Activated CD4-positive, alpha-beta T cell treated with anti-CD3 and anti-CD28 coated beads, Interleukin-10, Interleukin-2, amounts not matched to agents 100 ng/mL and 50 ng/mL, durations not matched to agents 16 hours and 8 hours (primary cell): ENCODE data around the gene FURIN.
A peak's percentile ranks its signal among the peaks of the same experiment; 100 is the strongest.
"Not testable (repeated sequence)": the region's sequence is repeated elsewhere in the genome, so short reads cannot be mapped to it uniquely, and the experiment has no call there.

ENCODE experiments used
- DNase-seq: peaks from one replicate; pipeline ENCODE4 v3.0.0-alpha.2; 2020

The FURIN gene

DNA sequence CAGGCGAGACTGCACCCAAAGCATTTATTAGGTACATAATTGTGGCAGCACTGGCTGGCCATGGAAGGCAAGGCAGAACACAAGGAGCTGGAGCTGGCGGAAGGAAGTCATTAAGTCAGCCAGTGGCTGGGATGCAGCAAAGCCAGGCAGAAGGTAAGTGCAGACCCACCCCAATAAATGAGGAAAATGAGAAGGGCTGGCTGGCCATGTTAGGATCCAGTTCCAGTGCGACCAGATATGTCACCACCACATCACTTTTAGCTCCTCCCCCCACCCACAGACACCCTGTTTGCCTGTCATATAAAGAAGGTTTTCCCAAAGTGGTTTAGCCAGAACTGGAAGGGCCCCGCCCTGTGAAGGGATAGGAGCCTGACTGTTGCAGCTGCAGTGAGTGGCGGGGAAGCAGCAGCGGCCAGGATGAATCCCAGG lies at the start of gene FURIN:
FURIN (plus strand) TSS at position 328 of the 429 bp plus-strand sequence. CDS start 7,153 bp downstream, outside the sequence.
- DNase-seq = no peak

DNA sequence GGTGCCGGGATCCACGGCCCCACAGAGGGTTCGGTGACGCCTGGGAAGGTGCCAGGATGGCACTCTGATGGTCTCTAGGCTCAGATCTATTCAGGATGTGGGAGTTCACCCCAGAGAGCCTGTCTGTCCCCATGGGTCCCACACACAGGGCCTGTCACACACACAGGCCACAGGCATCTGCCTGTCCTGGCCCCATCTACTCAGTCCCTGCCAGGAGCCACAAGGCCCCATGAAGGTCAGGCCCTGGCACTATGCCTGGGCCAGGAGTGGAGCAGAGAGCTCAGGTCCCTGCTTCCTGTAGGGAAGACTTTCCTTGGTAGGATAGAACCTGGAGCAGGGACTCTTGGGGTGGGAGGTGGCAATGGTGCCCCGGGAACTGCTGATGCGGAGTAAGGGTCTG lies 49.0 kb upstream of the FURIN start:
- DNase-seq = no peak

DNA sequence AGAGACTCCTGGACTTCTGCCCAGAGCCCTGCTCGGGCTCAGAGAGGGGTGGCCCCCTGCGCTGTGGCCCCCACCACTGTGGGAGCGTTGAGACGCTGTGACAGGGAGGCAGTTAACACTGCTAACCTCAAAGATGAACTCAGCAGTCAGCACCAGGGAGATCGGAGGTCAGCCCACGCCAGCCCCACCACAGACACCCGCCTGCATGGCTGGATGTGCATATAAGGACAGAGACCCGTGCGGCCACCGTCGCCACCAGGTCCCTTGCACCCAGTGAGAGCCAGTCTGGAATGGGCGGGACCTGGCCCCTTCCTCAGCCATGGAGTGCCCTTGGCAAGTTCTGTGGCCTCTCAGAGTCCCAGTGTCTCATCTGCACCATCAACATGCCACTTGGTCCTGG lies 48.5 kb upstream of the FURIN start:
- peak; percentile 58 for DNase-seq

DNA sequence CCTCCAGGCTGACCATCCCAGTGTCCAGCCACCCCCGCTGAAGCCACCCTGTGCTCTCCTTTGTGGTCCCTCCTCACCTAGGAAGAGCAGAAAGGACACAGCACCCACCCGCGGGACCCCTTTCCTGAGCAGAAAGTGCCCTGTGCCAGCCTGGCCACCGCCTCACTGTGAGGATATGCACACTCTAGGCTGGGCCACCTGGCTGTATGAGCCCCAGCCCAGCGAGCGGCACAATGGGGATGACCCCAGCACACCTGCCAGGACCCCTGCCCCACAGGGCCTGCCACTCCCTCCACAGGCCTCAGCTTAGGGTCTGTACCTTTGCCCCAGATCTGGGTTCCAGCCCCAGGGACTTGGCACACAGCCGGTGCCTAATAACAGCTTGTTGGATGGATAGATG lies 47.9 kb upstream of the FURIN start:
- DNase-seq = no peak

DNA sequence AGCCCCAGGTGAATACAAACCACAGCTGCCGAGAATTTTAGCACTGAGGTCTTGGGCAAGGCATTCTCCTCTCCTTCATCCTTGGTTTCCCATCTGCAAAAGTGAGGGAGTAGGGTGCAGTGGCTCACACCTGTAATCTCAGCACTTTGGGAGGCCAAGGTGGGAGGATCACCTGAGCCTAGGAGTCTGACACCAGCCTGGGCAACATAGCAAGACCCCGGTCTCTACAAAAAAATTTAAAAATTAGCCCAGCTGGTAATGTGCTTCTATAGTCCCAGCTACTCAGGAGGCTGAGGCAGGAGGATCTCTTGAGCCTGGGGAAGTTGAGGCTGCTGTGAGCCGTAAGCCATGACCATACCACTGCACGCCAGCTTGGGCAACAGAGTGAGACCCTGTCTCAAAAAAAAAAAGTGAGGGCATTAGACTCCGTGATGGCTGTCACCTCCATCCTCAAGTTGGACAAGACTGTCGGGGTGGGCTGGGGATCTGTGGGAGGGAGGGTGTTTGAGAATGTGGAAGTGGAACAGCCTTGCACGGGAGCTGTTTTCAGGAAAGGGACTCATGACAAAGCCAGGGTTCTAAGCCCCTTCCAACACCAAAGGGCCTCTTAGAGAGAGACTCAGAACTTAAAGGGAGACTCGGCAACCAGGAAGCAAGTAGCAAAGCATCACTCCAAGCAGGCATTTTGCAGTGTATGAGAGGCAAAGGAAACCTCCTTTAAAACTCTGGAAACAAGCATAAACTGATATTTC lies 46.0 kb upstream of the FURIN start:
- DNase-seq = no peak

DNA sequence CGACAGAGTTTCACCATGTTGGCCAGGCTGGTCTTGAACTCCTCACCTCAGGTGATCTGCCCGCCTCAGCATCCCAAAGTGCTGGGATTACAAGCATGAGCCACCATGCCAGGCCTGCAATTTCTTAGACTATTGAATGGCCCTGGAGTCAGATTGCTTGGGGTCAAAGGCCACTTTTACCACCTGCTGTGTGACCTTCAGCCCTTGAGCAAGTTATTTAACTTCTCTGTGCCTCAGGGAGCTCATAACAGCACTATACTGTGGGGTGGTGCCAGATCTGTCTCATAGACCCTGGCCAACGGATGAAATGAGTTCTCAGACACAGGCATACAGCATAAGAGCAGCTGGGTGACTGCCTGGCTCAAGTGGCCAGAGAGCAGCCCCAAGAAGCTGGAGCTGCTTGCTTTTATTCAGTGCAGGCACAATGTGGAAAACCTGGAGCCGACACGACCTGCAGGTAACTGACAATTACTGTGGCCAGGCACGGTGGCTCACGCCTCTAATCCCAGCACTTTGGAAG lies 44.9 kb upstream of the FURIN start:
- no peak for DNase-seq

DNA sequence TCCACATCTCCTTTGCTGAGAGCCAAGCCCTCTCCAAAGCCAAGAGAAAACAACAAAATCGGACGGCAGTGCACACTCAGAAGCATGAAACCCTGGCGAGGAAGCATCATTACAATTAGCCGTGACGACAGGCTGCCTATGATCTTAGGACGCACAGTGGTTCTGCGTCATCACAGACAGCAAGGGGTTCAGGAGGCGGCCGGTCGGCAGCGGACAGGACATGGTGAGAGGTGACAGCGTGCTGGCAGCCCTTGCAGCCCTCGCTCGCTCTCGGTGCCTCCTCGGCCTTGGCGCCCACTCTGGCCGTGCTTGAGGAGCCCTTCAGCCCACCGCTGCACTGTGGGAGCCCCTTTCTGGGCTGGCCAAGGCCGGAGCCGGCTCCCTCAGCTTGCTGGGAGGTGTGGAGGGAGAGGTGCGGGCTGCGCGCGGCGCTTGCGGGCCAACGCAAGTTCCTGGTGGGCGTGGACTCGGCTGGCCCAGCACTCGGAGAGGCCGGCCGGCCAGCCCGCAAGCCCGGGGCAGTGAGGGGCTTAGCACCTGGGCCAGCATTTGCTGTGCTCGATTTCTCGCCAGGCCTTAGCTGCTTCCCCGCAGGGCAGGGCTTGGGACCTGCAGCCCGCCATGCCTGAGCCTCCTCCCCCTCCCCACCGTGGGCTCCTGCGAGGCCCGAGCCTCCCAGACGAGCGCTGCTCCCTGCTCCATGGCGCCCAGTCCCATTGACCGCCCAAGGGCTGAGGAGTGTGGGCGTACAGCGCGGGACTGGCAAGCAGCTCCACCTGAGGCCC lies 43.1 kb upstream of the FURIN start:
- not testable (repeated sequence) for DNase-seq

DNA sequence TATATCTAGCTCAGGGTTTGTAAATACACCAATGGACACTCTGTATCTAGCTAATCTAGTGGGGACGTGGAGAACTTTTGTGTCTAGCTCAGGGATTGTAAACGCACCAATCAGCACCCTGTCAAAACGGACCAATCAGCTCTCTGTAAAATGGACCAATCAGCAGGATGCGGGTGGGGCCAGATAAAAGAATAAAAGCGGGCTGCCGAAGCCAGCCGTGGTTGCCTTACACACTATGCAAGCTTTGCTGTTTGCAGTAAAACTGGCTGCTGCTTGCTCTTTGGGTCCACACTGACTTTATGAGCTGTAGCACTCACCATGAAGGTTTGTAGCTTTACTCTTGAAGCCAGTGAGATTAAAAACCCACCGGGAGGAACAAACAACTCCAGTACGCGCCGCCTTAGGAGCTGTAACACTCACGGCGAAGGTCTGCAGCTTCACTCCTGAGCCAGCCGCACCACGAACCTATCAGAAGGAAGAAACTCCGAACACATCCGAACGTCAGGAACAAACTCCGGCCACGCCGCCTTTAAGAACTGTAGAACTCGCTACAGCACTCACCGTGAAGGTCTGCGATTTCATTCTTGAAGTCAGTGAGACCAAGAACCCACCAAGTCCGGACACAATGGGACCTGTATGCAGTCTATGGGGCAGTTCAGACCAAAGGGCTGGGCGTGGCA lies 42.0 kb upstream of the FURIN start:
- not testable (repeated sequence) for DNase-seq

DNA sequence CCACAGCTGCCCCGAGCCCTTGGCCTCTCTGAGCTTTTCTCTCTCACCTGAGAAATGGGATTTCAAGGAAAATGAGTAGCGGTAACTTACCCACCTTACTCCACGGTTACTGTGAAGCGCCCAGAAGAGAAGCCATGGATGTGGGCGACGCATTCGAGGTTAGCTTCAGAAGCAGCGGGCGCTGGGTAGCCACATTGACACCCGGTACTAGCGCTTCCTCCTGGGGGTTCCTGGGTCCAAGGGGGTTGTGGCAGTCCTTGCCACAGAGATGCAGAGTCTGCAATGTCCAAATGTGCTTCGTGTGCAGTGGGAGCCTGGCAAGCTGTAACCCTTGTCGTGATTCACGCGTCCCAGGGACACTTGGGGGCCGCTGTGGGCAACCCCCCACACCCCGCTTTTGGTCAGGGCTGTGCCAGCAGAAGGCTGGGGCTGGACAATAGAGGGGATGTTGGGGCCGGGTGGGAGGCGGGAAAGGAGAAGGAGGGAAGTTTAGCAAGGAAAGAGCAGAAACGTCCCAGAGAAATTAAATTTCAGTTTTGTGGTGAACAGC lies 41.4 kb upstream of the FURIN start:
- DNase-seq = no peak

DNA sequence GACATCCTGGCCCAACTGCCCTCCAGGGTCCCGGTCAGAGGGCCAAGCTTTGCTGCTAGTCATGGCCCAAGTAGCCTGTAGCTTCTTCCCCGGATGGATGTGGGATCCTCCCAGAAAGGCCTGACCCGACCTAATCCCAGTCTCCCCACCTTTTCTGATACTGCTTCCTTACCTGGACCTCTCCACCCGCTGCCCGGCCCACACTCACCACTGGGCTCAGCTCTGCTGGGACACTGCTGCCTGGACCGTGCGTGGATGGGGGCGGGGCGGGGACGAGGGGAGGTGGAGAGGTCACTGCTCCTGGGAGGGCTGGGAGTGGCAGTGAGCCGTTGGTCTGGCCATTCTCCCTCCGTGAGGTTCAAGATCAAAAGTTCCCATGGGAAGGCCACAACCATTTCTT lies 40.3 kb upstream of the FURIN start:
- DNase-seq = no peak

DNA sequence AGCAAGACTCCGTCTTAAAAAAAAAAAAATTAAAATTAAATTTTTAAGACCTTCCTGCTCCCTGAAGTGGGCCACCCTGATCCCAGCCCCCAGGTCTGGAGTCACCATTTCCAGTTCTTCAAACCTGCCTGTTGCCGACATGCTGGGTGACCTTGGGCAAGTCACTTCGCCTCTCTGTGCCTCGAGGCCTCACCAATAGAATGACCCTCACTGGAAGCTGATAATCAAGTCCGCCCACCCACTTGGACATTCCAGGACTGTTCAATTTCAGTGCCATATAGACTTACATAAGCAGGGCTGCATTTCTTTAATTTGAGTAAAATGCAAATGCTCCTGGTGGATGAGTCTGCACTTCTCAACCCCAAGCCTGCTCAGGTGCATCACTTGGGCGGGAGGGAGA lies 39.3 kb upstream of the FURIN start:
- no peak for DNase-seq

DNA sequence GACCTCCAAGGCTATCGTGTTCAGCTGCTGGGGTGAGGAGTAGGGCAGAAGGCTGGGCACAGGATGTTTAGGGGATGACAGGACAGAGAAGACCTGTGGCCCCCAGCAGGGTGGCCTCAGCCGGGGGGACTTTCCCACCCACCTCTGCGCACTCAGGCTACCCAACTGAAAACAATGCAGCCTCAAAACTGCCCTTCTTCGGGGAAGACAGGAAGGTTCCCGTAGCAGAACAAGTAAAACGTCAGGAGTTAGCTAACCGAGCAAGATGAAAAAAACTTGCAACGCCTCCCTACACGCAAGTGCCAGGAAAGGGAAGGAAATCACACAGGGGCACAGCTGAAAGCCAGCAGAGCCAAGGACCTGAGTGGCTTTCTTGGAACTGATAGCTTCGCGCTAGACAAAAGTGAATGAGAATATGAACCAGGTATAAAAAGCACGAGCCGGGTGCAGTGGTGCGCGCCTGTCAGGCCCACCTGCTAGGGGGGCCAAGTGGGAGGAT lies 38.4 kb upstream of the FURIN start:
- peak; percentile 95 for DNase-seq

DNA sequence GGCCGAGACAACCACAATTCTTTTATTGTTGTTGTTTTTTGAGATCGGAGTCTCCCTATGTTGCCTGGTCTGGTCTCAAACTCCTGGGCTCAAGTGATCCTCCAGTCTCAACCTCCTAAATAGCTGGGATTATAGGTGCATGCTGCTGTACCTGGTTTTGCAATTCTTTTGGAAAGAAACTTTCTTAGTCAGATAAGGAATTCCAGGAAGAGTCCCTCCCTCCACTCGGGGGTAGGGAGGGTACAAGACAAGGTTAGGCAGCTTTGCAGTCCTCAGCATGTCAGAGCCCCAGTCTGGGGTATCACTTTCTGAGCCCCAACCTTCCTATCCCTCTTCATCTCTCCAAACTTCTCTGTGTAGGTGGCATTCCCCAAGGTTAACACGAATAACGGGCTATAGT lies 33.8 kb upstream of the FURIN start:
- DNase-seq = no peak

DNA sequence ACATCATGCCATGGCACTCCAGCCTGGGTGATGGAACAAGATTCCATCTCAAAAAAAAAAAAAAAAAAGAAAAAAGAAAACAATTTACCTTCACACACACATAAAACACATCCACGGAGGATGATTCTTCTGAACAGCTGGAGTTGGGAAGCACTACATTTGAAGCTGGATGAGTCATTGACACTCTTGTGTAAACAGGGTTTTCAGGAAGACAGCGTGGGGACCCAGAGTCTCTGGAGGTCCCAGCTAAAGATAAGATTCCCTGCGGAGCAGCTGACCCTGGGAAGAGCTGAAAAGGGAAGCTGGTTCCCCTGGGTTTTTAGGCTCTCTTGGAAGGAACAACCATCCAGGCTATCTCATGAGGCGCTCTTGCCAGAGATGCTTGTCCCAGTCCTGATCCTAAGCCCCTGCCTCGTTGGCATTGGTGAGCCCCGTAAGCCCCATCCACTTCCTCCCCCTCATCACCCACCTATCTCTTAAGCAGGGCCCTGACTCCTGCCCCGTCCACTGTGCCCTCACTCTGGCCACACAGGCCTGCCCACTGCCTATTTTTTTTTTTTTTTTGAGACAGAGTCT lies 32.0 kb upstream of the FURIN start:
- DNase-seq = no peak

DNA sequence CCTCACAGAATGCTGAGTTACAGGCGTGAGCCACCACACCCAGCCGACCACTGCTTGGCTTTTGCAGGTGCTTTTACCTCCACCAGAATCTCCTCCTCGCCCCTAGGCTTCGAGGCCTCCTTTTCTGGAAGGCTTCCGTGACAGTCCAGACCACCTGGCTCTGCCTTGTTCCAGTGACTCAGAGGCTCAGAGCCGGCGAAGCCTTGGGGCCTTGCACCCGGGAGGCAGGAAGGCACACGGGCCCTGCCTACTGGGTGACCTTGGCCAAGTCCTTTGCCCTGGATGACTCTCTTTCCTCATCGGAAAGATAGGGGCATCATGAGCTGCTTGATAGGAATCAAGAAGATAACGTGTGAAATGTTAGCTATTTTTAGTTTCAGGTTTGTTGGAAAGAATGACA lies 31.3 kb upstream of the FURIN start:
- peak; percentile 82 for DNase-seq

DNA sequence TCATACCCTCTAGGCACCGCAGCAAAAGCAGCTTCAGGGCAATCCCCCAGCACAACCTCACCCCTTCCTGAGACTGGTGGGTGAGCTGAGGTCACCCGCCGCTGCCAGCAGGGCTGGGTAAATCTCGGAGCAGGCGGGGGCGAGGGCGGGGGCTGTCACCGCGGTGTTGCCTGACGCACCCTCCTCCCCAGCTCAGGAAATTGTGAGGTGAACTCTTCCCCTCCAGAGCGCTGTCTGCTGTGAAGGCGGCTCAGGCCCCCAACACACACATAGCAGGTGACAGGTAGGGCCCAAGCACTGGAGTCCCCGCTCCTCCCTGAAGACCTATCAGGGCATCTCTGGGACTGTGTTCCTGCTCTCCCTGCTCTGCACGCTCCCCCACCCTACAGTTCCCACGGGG lies 30.2 kb upstream of the FURIN start:
- DNase-seq = peak; percentile 93

DNA sequence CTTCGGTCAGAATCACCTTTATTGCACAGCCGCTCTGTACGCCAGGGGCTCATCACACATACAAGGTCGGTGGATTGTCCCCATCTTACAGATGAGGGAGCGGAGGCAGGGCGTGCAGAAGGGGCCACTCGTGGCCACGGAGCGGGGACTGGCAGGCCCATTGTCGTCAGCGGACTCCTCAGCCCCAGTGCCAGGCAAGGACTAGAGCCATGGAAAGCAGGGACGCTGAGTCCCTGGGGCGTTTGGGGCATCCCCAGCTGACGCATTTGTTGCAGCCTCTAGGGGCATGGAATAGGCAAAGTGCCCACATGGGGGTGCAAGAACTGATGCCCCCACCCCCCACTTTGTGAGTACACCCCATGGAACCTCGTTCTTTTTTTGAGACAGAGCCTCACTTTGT lies 29.8 kb upstream of the FURIN start:
- DNase-seq = no peak

DNA sequence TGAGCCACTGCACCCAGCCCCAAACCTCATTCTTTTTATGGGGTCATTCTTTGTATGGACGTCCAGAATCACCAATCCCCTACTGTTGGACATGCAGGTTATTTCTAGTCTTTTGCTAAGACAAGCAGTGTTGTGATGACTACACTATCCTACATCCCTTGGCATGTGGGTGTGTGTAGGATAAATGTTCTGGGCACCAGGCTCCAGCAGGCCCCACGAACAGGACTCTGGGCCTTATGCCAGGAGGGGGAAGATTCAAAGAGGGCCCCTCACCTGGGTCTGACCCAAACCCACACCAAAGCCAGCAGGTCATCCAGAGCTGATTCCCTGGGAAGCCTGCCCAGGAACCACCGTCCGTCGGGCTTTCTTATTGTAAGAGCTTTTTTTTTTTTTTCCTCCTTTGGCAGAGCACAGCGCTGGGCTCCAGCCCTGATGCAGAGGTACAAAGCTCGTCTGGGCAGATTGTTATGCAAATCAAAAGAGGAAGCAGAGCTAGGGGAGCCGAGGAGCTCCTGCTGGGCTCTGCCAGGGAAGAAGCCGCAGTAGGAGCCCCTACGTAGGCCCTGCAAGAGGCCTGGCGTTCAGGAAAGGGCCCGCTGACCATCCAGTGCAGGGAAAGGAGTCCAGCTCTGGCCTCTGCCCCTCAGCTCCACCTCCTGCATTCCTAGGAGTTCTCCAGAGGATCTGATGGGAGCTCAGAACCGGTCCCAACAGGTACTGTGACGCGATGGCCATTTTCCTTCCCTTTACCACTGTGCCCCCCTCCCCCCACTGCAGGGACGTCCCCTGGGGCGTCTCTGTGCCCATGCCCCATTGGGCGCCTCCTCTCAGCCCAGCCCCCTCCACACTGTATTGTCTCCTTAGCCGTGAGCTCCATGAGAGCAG lies 29.0 kb upstream of the FURIN start:
- DNase-seq = no peak

DNA sequence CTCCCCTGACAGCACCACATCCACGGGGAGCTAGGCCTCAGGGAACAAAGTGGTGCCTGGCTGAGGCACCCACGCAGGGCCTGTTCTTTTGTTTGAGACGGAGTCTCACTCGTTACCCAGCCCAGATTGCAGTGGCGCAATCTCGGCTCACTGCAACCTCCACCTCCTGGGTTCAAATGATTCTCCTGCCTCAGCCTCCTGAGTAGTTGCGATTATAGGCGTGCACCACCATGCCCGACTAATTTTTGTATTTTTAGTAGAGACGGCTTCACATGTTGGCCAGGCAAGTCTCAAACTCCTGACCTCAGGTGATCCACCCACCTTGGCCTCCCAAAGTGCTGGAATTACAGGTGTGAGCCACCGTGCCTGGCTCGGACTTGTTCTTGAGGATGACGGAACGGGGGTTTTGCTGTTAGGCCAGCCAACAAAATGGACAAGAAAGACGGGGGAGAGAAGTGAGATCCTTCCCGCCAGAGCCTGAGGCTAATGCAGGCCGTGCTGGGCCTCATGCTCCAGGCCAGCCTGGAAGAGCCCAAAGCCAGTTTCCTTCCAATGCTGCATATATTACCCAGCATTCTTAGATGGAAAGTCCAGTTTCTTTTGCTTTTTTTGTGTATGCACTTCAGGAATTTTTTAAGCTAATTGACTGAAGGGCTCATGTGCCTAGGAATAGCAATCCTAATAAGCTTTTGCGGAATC lies 28.1 kb upstream of the FURIN start:
- DNase-seq = no peak

DNA sequence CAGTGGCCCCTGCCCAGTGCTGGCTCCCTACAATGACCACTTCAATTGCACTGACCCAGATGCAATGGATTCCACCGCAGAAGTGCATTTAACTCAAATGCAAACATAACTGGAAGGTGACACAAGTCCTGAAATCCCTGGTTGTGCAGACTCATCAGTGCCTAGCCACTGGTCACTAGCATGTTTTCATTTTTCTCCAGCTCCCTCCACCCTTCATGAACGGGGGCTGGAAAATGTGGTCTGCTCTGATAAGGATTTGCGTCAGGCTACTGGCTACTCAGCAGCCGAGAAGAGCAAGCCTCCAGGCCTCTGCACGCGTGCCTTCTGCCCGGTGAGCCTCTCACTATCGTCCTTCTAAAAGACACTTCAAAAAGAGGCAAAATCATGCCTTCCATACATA lies 27.4 kb upstream of the FURIN start:
- no peak for DNase-seq

DNA sequence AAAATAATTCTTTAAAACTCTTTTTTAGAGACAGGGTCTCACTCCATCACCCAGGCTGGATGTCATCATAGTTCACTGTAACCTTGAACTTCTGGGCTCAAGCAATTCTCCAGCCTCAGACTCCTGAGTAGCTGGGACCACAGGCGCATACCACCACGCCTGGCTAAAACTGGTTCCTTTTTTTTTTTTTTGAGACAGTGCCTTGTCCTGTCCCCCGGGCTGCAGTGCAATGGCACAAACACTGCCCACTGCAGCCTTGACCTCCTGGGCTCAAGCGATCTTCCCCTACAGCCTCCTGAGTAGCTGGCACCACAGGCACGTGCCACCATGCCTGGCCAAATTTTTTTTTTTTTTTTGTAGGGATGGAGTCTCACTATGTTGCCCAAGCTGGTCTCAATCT lies 23.7 kb upstream of the FURIN start:
- no peak for DNase-seq
